HG02610 (cell line): ENCODE results near the gene ACAN.
A peak's percentile ranks its signal among the peaks of the same experiment; 100 is the strongest.

Experiments
- ATAC-seq: cut with Tn5 transposase; IDR thresholded peaks from one replicate; pipeline ENCODE4 v1.9.1; 2021; ENCODE audit warnings: mild to moderate bottlenecking, moderate library complexity; ENCODE audit not compliant: unreplicated experiment

Gene ACAN

GRCh38 chr15:88874275-88874674 lies 71.0 kb downstream of the ACAN start:
- ATAC-seq = no peak

- ATAC-seq = no peak
Measured at GRCh38 chr15:88874684-88875083, 71.4 kb downstream of the ACAN start.

GRCh38 chr15:88876573-88876972 lies 73.3 kb downstream of the ACAN start:
- no peak for ATAC-seq

GRCh38 chr15:88877415-88877814 lies 74.2 kb downstream of the ACAN start:
- ATAC-seq = no peak

- no peak for ATAC-seq
Measured at GRCh38 chr15:88877906-88878305, 74.7 kb downstream of the ACAN start.

- ATAC-seq = no peak
Measured at GRCh38 chr15:88878720-88879184, 75.5 kb downstream of the ACAN start.

- no peak for ATAC-seq
Measured at GRCh38 chr15:88880944-88881740, 77.9 kb downstream of the ACAN start.

- ATAC-seq = no peak
Measured at GRCh38 chr15:88881775-88882174, 78.5 kb downstream of the ACAN start.

- ATAC-seq = no peak
Measured at GRCh38 chr15:88882785-88883184, 79.5 kb downstream of the ACAN start.

- ATAC-seq = no peak
Measured at GRCh38 chr15:88887068-88887580, 83.9 kb downstream of the ACAN start.

- no peak for ATAC-seq
Measured at GRCh38 chr15:88888719-88889118, 85.5 kb downstream of the ACAN start.

- no peak for ATAC-seq
Measured at GRCh38 chr15:88890495-88890894, 87.3 kb downstream of the ACAN start.

- no peak for ATAC-seq
Measured at GRCh38 chr15:88891540-88892254, 88.5 kb downstream of the ACAN start.

GRCh38 chr15:88894348-88894818 lies 91.1 kb downstream of the ACAN start:
- no peak for ATAC-seq

GRCh38 chr15:88894819-88895767 lies 91.9 kb downstream of the ACAN start, which contains the start of gene HAPLN3:
Gene HAPLN3, minus strand, starts transcription at chr15:88895544. Its CDS starts 8,246 bp downstream, at chr15:88887298.
- ATAC-seq = peak; percentile 72

GRCh38 chr15:88896333-88897033 lies 93.2 kb downstream of the ACAN start:
- no peak for ATAC-seq

- ATAC-seq = no peak
Measured at GRCh38 chr15:88897142-88897455, 93.9 kb downstream of the ACAN start.

GRCh38 chr15:88897456-88898194 lies 94.4 kb downstream of the ACAN start:
- no peak for ATAC-seq

GRCh38 chr15:88898736-88899135 lies 95.5 kb downstream of the ACAN start:
- ATAC-seq = no peak
